HL-60/S4 (cell line): ENCODE data around the gene ZNFX1.

Experiments used
- in situ Hi-C: fragments of 300-500 bp; cut with MboI; formaldehyde crosslinking; loops from 2 replicates; pipeline ENCODE4 v1.14.3; 2022; ENCODE audit warnings: low sequenced_read_pairs

The ZNFX1 gene

GRCh38 chr20:49293122-49293521 lies 15.3 kb upstream of the ZNFX1 start:
- in situ Hi-C loops = no loop called here

GRCh38 chr20:49292010-49292409 lies 14.2 kb upstream of the ZNFX1 start:
- in situ Hi-C loops = no loop called here

- in situ Hi-C loops = no loop called here
Measured at GRCh38 chr20:49291200-49291599, 13.3 kb upstream of the ZNFX1 start.

DNA sequence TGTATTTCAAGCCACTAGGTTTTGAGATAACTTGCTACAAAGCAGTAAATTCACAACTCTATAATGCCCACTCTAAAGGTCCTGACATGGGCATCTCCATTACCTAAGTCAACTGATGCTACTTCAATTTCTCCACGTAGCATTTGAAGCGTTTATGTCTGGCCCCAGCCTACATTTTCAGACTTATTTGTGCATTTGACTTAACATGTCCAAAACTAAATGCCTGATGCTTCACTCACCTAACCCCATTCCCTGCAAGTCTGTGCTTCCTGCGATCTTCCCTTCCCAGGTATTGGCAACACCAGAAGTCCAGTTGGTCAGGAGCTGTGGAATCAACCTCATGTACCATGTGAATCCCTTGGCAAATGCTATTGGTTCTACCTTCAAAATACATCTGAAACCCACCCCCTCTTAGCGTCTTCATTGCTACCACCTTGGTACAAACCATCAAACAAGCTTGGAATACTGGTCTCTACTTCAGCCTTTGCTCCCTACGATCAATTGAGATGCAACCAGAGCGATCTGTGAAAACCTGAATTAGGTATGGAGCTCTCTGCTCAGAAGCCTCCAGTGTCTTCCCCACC lies 12.8 kb upstream of the ZNFX1 start:
- in situ Hi-C loops = no loop called here

GRCh38 chr20:49288784-49289696 lies 11.2 kb upstream of the ZNFX1 start:
- in situ Hi-C loops = no loop called here

GRCh38 chr20:49288250-49288751 lies 10.4 kb upstream of the ZNFX1 start:
- in situ Hi-C loops = no loop called here

GRCh38 chr20:49287555-49288249 lies 9.8 kb upstream of the ZNFX1 start:
- in situ Hi-C loops = no loop called here

- in situ Hi-C loops = no loop called here
Measured at GRCh38 chr20:49286689-49287551, 9.1 kb upstream of the ZNFX1 start.

- in situ Hi-C loops = no loop called here
Measured at GRCh38 chr20:49285813-49286494, 8.1 kb upstream of the ZNFX1 start.

DNA sequence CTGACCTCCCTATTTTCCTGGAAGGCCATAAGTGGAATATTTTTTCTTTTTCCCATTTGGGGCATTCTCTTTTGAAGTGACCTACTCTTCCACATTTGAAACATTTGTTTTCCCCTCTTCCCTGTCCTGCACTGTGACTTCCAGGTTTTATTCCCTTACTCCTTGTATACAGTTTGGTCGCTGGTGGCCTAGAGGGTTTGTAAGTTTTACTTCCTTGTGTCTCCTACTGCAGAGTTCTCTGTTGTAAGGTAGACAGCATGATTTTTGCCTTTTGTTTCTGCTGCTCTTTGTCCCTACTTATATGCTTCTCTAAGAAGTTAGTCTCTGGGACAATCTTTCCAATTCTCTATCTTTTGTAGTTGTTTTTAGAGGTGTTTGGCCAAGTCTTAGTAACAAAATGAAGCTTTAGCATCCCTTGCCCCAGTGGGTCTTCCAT lies 7.4 kb upstream of the ZNFX1 start:
- in situ Hi-C loops = no loop called here

GRCh38 chr20:49284818-49285217 lies 7.0 kb upstream of the ZNFX1 start:
- in situ Hi-C loops = no loop called here

DNA sequence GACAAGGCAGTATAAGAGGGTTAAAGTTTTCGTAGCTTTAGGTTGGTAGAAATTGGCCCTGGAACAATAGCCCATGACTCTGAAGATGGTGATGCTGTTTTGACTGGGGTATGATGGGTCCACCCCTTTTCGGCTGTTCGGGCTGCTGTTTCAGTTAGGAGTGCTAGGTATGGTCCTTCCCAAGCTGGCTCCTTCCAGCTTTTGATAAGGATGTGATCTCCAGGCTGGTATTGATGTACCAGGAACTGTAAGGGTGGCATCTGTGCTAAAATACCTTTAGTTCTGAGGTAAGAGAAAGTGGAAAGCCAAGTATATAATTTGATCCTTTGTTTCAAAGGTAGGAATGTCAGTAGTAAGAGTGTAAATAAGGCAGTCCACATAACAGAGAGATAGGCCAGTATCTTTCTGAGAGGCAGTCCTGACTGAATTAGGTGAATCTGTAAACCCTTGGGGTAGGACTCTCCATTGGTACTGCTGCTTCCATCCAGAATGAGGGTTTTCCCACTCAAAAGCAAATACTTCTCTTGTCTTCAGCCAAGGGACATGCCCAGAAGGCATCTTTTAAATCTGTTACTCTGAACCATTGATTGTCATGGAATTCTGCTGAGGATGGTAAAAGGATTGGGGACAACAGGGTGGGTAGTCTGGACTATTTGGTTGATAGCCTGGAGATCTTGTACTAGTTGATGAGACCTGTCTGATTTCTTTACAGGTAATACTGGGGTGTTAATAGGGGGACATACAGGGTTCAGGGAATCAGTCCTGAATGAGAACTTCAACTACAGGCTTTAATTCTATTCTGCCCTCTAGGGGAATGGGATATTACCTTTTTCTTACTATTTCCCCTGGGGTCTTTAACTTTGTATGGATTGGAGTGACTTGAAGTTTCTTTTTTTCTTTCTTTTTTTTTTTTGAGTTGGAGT lies 6.1 kb upstream of the ZNFX1 start:
- in situ Hi-C loops = no loop called here

DNA sequence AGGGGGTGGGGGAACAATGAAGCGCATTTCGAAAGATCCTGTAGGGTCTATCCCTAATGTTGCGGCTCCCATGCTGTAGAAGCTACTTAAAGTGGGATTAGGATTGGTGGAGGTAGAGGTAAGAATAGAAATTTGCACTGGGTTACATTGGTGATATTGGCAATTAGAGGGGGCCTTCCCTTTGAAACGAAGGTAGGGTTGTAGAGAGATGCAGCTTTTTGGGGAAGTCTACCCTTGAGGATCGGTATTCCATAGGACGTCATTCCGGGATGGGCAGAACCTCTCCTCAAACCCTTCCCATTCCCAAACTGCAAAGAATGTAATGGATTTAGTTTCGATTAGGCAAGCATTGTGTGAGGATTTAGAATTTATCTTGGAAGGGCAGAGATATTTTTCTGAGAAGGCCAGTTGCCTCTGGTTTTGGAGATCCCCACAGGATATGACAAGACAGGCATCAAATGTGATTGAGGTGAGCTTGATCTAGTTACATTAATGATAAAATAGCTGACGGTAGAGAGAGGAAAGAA lies 5.4 kb upstream of the ZNFX1 start:
- in situ Hi-C loops = no loop called here

GRCh38 chr20:49282584-49283171 lies 4.8 kb upstream of the ZNFX1 start:
- in situ Hi-C loops = no loop called here

GRCh38 chr20:49281913-49282467 lies 4.1 kb upstream of the ZNFX1 start:
- in situ Hi-C loops = no loop called here

DNA sequence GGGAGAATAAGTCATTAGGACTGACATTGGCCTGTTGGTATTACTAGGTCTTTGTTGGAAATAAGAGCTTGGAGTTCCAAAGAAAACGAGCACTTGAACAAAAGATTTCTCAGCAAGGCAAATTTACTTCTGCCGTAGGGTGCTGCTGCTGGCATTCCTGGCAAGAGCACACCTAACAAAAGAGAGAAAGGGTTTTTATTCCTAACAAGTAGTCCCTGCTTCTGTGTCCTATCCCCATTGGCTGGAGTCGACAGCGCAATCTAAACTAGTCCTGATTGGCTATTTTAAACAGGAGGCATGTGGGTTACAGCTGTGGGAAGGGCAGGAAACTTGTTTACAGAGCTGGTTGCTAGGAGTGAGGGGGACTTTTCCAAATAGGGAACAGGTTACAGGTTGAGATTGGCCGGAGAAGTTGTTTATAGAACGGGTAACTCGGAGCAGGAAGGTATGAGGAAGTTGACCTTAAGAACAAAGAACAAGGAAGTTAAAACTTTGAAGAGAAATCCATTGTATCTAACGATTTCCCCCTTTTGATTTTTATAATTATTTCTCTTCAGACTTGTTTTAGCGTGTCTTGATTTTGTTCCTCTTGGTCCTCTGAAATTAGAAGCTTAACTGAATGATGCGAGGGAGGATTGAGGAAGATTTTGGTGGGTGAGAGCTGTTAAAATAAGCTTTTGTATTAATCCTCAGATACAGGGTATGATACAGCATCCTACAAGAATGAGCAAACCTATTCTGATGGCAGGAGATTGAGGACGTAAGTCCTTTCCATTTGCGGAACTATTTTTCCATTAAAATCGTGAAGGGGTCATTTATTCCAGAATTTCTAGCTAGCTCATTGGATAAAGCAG lies 3.4 kb upstream of the ZNFX1 start:
- in situ Hi-C loops = no loop called here

DNA sequence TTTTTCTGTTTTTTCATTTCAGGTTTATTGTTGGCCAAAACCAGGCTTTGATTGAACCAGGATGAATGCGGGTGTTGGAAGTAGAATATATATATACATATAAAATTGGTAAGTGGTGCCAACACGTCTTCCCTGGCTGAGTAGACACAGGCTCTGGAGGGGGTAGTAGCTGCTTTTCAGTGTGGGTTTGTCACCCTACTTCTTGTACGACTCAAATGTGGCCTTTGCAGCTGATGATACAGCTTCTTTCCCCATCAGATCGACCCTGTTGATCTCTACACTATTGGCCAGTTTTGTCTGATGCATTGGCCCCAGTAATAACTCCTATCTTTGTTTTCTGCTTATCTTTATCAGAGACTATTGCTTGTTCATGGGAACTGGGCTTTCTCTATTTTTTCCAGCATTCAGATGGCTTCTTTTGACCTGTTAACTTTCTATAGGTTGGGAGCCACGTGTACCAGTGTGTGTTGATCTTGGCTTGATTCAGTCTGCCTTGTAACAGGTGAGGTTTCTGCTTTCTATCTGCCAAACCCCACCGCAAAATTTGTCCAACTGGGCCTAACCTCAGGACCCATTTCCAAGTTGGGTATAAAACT lies 2.7 kb upstream of the ZNFX1 start:
- in situ Hi-C loops = no loop called here
